ENCODE results near the gene SSTR5.

SSTR5 gene

DNA sequence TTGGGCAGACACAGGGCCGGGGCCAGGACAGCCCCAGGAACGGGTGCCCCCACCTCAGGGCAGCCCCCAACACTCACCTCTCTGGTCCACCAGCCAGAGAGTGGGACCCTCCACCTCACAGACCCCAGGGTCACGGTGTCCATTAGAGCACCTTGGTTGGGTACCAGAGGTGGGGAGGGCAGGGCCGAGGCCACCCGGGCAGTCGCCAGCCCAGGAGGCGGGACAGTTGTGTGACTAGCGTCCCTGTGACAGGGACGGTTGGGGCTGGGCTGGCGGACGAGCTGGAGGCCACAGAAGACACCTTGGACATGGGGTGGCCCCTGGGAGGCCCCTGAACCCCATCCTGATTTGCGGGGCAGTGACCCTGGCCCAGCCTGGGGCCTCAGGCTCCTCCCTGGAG, 35.2 kb downstream of the SSTR5 start:
- DNase-seq = no peak

DNA sequence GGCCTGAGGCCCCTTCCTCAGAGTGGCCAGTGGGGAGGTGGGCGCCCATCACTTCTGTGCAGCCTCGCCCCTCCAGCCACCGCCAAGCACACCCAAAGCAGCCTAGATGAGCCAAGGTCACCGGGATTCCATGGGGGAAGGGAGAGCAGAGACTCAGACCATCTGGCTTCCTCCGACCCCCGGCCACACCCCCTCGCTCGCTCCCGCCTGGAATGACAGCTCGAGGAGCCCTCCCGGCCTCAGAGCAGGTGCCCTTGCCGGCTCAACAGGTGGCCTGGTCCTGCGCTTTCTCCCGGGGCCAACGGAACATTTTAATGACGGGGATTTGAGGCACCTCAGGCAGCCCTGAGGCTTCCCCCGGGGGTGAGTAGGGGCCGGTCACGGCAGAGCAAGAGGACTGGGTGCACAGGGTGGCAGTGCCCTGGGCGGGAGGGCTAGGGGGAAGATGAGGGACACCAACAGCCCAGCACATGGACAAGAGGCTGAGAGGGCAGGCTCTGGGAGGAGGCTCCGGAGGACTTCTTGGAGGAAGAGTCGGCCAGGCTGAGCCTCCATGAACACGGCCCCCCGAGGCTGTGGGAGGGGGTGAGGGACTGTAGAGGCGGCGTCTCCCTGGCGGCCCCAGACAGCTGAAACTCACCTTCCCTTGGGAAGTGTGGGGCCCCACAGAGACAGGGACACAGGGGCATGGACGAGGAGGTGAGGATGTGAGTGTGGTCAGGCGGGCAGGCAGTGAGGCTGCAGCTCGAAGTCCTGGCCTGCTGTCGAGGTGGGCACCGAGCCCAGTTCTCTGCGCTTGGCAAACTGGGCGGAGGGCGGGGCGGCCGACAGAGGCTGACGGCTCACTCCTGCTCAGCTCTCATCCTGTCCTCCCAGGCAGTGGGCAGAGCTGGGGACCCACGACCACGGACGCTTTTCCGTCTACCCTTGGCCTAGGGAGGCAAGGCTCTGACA, 36.0 kb downstream of the SSTR5 start:
- DNase-seq = no peak

DNA sequence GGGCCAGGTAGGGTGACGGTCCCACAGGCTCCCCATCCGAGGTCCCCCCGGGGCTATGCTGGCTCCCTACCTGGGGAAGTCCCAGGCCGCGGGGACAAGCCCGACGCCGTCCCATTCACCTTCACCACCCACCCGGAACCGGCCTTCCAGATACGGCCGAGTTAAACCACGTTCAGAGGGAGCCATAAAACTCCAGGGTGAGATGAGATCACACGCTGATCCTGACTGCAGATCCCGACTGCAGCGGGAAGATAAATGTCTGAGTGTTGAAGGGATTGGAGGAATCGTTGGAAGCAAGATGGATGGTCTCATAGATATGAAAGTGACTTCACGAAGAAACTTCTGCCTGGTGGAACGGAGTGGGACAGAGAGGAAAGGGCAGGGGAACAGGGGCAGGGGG, 37.1 kb downstream of the SSTR5 start:
- DNase-seq = no peak

DNA sequence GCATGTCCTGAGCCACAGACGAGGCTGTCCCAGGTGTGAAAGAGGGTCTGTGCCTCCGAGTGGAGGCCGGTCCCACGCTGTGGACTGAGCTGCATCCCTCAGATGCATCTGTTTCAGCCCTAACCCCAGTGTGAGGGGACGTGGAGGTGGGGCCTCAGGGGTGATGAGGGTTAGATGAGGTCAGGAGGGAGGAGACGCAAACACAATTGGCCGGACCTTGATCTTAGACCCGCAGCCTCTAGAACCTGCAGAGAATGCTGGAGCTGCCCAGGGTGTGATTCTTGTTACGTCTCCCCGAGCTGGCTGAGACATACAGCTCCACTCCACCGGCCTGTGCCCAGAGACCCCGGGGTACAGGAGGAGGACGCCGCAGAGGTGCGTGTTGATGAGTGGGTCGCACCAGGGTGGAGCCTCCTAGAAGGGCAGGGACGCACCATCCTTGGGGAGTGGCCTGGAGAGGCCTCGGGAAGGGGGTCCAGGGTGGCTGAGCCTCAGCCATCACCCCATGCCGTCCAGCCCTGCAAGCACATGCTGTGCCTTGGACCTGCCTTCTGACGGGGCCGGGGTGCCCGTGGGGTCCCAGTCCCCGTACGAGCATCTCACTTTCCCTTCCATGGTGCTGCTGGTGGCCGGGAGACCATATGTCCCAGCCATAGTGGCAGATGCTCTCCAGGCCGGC, 40.1 kb downstream of the SSTR5 start:
- DNase-seq = no peak

DNA sequence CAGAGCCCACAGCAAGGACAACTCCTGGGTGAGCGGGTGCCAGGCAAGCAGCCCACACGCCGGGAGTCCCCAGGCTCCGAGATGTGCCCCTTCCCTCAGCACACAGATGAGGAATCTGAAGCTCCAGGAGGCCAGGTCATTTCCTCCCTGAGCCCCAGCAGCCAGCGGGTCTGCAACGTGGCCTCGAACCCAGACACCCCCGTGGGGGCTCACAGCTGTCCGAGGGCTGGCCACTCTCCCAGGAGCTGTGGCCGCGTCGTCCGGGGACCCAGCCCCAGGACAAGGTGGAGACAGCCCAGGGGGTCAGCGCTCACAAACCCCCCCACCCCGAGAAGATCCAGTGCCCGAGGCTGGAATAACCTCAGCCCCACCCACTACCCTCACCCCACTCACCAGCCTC, 40.9 kb downstream of the SSTR5 start:
- no peak for DNase-seq

DNA sequence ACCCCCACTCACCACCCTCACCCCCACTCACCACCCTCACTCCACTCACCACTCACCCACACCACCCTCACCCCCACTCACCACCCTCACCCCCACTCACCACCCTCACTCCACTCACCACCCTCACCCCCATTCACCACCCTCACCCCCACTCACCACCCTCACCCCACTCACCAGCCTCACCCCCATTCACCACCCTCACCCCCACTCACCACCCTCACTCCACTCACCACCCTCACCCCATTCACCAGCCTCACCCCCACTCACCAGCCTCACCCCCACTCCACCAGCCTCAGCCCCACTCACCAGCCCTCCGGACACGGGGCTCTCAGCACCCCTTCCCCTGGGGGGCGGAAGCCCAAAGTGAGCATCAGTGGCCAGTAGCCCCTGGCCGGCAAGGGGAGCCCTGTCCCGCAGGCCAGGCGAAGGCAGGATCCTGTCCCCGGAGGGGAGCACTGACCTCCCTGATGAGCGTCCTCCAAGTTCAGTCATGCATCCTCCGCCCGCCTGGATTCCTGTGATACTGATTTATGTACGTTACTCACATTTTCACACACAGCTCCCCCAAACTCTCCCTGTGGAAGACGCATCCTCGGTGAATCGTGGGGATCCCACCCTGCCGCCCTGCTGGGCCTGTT, 41.5 kb downstream of the SSTR5 start:
- DNase-seq = no peak

DNA sequence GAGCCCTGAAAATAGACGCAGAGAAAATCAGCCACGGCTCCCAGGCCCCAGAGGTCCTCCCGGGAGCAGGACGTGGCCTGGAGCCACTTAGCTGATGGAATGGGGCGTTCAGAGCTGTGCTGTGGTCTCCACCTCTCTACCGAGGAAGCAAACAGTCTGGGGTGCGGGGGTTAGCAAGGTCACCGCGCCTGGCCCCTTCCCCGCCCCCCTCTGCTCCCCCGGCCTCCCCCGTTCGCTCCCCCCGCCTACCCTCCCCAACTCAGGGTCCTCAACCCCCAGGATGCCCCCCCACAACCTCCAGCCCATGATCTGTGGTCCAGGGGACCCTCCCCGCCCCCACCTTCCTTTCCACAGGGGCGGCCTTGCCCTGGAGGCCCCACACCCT, 44.1 kb downstream of the SSTR5 start:
- DNase-seq = no peak

DNA sequence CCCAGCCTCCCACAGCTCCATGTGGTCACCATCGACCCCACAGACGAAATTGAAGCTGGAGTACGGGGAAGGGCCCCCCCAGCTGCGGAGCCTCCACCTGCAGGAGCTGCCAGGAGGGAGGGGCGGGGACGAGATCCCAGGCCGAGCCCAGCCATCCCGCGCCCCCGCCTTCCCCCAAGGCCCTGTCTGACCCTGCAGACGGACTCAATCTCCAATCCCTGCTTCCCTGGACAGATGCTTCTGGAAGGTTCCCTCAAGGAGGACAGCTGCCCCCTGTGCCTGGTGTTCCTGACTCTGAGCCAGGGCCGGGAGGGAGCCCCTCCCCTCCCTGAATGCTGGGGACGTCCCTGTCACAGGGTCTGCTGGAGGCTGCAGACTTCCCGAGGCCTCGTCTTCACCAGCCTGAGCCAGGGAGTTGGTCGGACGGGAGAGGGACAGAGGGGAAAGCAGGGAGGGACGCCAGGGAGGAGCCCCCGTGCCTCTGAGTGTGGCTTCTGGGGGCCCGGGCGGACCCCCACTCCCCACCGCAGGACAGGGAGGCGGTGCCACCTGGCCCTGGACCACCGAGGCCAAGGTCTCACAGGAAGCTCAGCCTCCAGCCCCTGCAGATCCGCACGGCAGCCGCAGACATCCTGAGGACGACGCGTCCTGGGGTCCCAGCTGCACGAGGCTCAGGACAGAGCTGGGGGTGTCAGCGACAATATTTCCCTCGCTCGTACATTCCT, 44.8 kb downstream of the SSTR5 start:
- DNase-seq = no peak

DNA sequence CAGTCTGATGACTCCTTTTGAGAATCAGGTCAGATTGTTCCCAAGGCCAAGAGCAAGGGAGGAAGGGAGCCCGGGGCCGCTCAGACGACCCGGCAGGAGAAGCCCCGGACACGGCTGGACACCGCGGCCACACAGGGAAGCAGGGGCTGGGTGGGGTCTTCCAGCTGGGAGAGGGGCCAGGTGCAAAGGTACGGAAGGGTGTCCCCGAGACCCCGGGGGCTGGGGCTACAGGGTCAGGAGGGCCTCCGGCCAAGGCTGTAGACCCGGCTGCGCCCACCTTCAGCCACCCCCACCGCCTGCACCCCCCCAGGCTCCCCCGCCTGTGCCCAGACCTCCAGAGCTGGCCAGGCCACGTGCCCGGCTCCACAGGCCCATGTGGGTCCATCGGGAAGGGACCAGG, 45.4 kb downstream of the SSTR5 start:
- DNase-seq = no peak

DNA sequence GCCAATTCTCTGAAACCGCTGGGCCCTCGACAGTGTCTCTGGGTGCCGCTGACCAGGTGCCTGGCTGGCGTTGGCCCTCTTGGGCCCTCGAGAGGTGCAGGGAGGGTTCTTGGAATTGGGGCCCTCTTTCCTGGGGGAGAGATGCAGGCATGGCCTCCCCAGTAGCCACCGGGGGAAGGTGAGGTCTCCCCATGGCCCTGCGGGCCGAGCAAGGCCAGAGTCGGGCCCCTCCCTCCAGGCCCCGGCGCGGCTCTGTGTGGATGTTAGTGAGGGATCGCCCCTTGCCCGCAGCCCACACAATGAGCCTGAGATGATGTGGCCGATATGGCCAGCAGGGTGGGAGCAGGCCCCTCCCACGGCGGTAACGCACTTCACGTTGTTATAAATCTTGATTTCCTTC, 46.6 kb downstream of the SSTR5 start:
- DNase-seq = no peak

DNA sequence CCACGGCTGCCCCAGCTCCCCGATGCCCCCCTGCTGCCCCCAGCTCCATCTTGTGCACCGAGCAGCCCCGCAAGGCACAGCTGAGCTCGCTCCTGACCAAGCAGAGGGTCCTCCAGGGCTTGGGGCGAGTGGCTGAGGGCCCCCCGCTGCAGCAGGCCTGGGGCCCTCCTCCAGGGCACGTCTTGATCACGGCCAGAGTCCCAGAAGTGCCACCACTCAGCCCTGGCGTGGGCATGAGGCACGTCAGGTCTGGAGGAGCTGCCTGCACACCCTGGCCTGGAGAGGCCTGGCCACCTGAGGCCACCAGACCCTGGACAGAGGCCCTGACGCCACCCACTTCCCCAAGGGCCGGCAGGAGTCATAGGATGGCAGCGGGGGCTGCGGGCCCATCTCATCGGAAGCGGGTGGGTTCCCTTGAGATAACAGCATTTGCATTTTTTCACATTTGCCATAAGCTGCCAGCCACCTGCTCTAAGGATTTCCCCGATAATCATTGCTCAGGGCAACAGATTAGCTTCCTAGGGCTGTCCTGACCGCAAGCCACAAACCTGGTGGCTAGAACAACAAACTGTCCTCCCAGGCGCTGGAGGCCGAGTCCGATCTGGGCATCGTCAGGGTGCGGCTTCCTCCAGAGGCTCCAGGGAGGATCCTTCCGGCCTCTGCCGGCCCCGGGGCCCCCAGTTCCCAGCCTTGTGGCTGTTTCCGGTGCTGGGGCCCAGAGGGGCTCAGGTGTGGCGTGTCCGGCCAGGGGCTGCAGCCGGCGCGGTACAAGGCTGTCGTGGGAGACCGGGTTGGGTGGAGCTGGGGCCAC, 47.4 kb downstream of the SSTR5 start:
- DNase-seq = no peak

DNA sequence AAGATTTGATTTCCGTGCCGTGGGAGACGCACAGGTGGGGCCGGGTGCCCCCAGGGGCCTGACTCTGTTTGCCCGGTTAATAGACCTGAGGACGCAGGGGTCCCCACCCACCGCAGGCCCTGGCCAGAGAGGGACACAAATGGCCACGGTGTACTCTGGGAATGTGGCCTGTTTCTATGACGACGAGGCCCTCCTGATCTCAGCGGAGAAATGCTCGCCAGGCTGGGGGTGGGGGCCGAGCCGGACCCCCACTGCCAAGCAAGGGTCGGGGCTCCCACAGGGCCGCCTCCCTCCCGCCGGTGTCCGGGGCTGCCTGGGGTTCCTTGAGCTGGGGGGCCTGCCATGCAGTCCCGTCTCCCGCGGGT, 48.0 kb downstream of the SSTR5 start:
- no peak for DNase-seq

DNA sequence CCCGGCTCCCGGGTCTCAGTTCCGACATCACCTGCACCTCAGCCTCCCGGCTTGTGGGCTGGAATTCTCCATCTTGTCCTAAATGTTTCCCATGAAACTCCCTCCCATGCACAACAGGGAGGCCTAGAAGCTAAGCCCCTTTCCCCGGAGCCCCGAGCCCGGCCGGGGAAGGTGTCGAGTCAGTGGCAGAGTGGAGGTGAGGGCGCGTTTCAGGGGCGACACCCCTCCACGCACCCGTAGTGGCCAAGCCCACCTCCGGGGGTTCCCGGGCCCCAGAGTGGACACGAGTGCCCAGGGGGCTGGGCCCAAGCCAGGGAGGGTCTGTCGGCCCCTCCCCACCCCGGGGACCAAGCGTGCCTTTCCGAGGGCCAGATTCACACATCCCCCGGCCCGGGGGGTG, 48.5 kb downstream of the SSTR5 start:
- no peak for DNase-seq

DNA sequence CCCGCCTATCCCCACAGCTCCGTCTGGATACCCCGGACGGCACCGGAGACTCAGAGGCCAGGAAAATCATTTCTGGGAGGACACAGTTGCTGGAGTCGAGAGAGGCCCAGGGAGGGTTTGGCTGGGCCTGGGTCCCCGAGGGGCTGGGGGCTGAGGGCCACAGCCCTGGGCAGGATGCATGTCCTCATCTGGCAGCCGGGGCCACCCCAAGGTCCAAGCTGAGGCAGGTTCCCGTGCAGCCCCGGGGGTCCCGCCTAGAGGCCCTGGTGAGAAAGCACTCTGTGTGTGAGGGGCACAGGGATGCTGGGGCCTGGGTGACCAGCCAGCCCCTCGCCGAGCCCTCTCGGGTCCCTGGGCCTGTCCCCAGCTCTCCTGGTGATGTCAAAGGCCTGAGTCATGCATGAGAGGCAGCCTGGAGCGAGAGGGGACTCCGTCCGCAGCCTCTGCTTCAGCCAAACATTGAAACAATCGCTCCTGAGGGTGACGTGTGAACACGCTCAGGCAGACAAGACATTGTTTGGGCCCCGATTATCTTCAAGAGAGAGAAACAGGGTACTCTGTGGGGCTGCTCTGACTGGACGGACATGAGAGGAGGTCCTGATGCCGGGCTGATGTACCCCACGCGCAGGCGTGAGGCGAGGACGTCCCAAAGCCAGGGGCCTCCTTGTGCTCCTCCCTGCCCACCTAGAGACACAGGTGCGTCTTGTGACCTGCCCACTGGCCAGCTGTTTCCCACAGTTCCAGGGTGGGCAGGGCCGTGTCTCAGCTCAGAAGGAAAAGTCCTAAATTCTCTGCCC, 49.3 kb downstream of the SSTR5 start:
- no peak for DNase-seq

DNA sequence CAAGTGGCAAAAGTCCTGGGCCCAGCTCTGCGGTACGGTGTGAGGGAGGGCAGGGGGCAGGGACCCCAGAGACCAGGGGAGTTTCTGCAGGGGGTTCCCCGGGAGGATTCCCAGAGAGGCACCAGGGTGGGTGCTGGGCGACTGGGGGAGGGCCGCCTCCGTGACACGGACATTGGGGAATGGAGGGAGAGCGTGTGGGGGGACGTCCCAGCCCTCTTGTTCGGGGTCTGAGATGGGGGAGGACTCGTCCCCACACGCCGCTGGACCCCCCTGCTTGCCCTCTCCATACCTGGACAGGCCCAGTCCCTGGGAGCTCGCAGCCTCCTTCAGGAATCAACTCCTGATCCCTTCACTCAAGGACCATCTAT, 49.8 kb downstream of the SSTR5 start:
- no peak for DNase-seq

DNA sequence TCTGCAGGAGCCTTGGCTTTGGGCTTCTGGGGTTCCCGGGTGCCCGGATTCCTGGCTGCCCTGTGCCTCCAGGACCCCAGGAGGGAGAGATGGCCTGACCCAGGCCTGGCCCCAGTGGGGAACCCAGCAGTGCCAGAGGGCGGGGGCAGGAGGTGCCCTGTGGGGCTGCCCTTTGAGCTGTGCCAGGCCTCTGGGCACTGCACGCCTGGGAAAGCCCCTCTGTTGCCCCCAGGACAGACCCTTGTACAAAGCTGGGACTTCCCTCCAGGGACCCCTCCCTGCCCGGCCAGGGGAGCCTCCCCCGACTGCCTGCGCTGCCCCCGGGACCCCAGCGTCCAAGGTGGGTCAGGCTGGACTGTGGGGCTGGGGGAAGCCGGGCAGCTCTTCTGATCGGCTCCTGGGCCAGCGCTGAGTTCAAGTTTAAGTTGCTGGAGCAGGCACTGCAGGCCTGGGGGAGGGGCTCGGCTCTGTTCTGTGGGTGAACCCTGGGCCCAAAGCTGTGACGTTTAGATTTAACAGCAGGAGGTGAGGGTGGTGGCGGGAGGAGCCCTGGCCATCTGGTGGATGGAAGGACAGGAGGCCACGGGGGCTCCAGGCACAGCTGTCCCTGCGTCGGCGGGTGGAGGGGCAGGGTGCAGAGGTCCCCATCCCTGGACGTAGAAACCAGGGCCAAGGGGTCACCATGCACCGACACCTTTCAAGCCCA, 51.1 kb downstream of the SSTR5 start:
- DNase-seq = no peak

DNA sequence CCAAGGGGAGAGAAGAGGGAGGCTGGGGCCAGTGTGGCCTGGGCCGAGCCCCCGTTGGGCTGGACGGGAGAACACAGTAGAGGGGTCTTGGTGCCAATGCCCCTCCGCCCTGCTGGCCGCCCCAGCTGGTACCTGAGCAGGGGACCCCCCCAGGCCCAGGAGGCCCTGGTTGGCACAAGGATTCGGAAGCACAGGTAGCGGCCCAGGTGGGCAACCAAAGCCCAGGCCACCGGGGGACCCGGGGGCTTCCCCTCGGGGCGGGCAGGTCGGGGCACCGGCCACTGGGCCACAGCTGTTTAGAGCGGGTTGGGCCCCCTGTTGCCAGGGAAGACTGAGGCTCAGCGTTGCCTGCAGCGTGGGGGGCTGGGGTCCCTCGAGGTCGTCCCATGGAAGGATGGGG, 51.7 kb downstream of the SSTR5 start:
- no peak for DNase-seq

DNA sequence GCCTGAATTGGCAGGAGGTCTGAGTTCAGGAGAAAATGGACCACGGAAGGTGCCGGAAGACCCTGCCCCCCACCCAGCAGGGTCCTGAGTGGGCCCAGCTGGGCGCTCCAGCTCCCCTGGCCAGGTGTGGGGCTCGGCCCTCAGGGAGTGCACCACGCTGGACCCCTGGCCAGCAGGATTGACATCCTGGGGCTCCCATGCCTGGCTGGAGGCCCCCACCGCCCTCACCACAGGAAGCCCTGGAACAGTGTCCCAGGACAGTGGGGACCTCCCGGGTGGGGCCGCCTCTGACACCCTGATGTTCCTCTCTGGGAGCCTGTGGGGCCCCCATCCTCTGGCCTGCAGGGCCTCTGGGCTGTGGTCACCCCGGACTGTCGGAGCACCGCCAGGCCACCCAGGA, 52.2 kb downstream of the SSTR5 start:
- no peak for DNase-seq

DNA sequence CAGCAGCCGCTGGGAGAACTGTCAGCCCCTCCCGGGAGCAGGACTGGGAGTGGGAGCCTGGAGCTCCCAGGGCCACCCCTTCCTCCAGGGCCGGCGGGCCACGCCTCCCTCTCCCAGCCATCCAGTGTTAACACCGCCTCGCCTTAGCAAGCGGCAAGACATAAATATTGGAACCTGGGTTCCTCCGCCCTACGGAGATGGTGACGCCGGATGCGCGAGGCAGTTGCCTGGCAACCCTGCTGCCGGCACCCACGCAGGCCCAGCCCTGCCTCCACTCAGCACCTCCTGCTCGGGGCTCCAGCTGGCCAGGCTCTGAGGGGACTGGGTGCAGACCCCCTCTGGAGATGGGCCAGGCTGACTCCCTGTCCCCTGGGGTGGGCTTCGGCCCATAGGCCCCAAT, 52.9 kb downstream of the SSTR5 start:
- no peak for DNase-seq

DNA sequence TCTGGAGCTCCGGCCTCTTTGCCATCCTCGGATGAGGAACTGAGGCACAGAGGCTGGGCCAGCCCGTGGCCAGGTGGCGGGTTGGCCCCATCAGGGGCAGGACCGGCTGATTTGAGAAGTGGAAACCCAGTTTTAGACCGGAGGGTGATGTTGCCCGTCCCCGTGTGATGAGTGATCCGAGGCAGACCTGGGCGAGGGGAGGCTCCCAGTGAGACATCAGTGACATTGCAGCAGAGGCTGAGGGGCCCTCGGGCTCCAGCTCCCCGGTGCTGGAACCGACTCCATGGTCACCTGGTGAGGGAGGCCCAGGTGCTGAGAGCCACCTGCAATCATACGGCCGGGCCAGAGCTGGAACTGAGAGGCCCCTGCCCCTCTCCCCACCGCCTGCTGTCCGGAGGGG, 53.5 kb downstream of the SSTR5 start:
- no peak for DNase-seq

DNA sequence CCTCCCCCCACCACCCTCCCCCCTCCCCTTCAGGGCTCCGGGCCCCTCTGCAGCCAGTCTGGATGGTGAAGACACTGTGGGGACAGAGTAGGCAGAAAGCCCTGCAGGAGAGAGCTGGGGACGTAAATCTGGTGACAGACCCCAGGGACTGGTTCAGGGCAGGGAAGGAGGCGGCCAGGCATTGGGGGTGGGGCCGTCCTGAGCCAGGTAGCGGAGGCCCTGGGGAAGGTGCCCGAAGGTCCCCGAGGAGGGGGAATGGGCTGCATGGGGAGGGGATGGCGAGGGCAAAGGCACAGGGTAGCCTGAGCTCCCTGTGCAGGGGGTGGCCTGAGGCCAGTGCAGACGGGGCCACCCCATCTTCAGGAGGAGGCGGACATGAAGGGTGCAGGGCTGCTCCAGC, 54.0 kb downstream of the SSTR5 start:
- no peak for DNase-seq
